Neuron (in vitro differentiated cells): ENCODE results near the gene TECRL.

Experiments used
- H2AFZ ChIP-seq: one replicate; pipeline ENCODE4 v1.6.1; 2013; ENCODE audit warnings: low read depth, mild to moderate bottlenecking, inconsistent platforms, low read length, moderate library complexity
- H3K27me3 ChIP-seq: one replicate; pipeline ENCODE4 v1.6.1; 2013; ENCODE audit warnings: low read length; ENCODE audit not compliant: insufficient read depth
- H3K36me3 ChIP-seq: one replicate; pipeline ENCODE4 v1.6.1; 2013; ENCODE audit warnings: low read length; ENCODE audit not compliant: insufficient read depth
- H3K4me1 ChIP-seq: one replicate; pipeline ENCODE4 v1.6.1; 2013; ENCODE audit warnings: low read length; ENCODE audit not compliant: insufficient read depth
- H3K4me3 ChIP-seq: 2 replicates; pipeline ENCODE4 v1.5.1; 2013; ENCODE audit warnings: mild to moderate bottlenecking, low read length, moderate library complexity
- H3K9me3 ChIP-seq: one replicate; pipeline ENCODE4 v1.6.1; 2013; ENCODE audit warnings: low read length

Gene TECRL

GRCh38 chr4:64271601-64272081 lies 137.6 kb downstream of the TECRL start:
- Histone ChIP-seq H3K4me1 (no peaks in the 10 kb centered on the region), H2AFZ (no peak overlapping the region), H3K4me3 (no peak overlapping the region), H3K36me3 (no peaks in the 10 kb centered on the region), H3K27me3 (no peaks in the 10 kb centered on the region), H3K9me3 (no peaks in the 10 kb centered on the region)

- H3K4me1 ChIP-seq: peaks cover 4% of the 10 kb centered on the region
- H3K4me3 ChIP-seq: no peak overlapping the region
- H3K27me3 ChIP-seq: no peaks in the 10 kb centered on the region
- no peaks in the 10 kb centered on the region for H3K9me3 ChIP-seq
- H2AFZ ChIP-seq: no peak overlapping the region
- no peaks in the 10 kb centered on the region for H3K36me3 ChIP-seq
Observed at GRCh38 chr4:64266669-64267068, 142.6 kb downstream of the TECRL start.

GRCh38 chr4:64266263-64266662 lies 143.0 kb downstream of the TECRL start:
- Histone ChIP-seq H3K4me3 (no peak overlapping the region), H3K9me3 (no peaks in the 10 kb centered on the region), H3K4me1 (peaks cover 4% of the 10 kb centered on the region), H3K27me3 (no peaks in the 10 kb centered on the region), H3K36me3 (no peaks in the 10 kb centered on the region), H2AFZ (no peak overlapping the region)

GRCh38 chr4:64251781-64252180 lies 157.5 kb downstream of the TECRL start:
- H3K4me1 ChIP-seq: no peaks in the 10 kb centered on the region
- H3K9me3 ChIP-seq: no peaks in the 10 kb centered on the region
- no peak overlapping the region for H3K4me3 ChIP-seq
- no peaks in the 10 kb centered on the region for H3K27me3 ChIP-seq
- H3K36me3 ChIP-seq: no peaks in the 10 kb centered on the region
- no peak overlapping the region for H2AFZ ChIP-seq

GRCh38 chr4:64250488-64250887 lies 158.8 kb downstream of the TECRL start:
- H2AFZ ChIP-seq: no peak overlapping the region
- H3K27me3 ChIP-seq: no peaks in the 10 kb centered on the region
- no peaks in the 10 kb centered on the region for H3K9me3 ChIP-seq
- no peaks in the 10 kb centered on the region for H3K36me3 ChIP-seq
- no peaks in the 10 kb centered on the region for H3K4me1 ChIP-seq
- no peak overlapping the region for H3K4me3 ChIP-seq

GRCh38 chr4:64250061-64250460 lies 159.2 kb downstream of the TECRL start:
- Histone ChIP-seq H2AFZ (no peak overlapping the region), H3K27me3 (no peaks in the 10 kb centered on the region), H3K4me3 (no peak overlapping the region), H3K9me3 (no peaks in the 10 kb centered on the region), H3K4me1 (no peaks in the 10 kb centered on the region), H3K36me3 (no peaks in the 10 kb centered on the region)

- Histone ChIP-seq H3K9me3 (no peaks in the 10 kb centered on the region), H3K27me3 (no peaks in the 10 kb centered on the region), H3K4me3 (no peak overlapping the region), H3K36me3 (no peaks in the 10 kb centered on the region), H3K4me1 (no peaks in the 10 kb centered on the region), H2AFZ (no peak overlapping the region)
Observed at GRCh38 chr4:64248186-64248585, 161.1 kb downstream of the TECRL start.

- Histone ChIP-seq H3K27me3 (no peaks in the 10 kb centered on the region), H3K9me3 (peaks cover 16% of the 10 kb centered on the region), H3K4me1 (no peaks in the 10 kb centered on the region), H3K36me3 (no peaks in the 10 kb centered on the region), H3K4me3 (no peak overlapping the region), H2AFZ (no peak overlapping the region)
Observed at GRCh38 chr4:64230709-64231310, 178.4 kb downstream of the TECRL start.
